ENCODE measurements around the gene FAM114A2. TPM values are rescaled to one million over a fixed set of nuclear protein-coding genes. Genes with fewer than 3 reads are reported as not detected.

FAM114A2 gene
- total RNA-seq, 5 donors from 2014 or later (not counting 1 experiment from before 2014, with no cell fraction given): 28.4 to 37.3 (median 34.5) TPM

DNA sequence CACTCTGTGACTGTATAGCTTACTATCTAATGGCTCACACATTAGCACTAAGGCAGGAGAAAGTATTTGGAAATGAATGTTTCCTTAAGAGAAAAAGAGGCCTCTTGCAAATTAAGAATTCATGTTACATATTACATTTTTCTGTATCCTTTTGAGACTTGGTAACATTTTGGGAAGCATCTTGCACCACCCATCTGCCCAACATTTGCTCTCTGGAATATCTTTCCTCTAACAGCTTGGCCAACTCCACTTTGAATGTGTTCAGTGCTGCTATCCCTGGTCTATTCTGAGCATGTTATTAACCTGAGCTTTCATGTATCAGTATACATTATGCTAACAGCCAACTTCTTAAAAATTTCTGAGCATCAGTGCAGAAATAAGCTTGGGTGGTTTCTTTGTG, 27.3 kb upstream of the FAM114A2 start:
- Histone ChIP-seq H3K4me3 (ENCODE audit: control insufficient read depth in 1 of 2, extremely low read depth in 1 of 2, low read length in 1 of 2) (no peak overlapping the region), H3K27ac (ENCODE audit: low read length) (no peak overlapping the region), H3K9me3 (no peaks in the 10 kb centered on the region), H3K36me3 (ENCODE audit: control insufficient read depth in 2 of 2, extremely low read depth in 1 of 2, insufficient read depth in 1 of 2, low read length in 1 of 2) (no peaks in the 10 kb centered on the region), H3K4me1 (ENCODE audit: control insufficient read depth in 1 of 2, extremely low read depth in 1 of 2, insufficient read depth in 2 of 2, low read length in 2 of 2) (no peaks in the 10 kb centered on the region), H3K27me3 (replicated peaks in 1 of 2; ENCODE audit: control insufficient read depth in 2 of 2, extremely low read depth in 1 of 2, insufficient read depth in 2 of 2, low read length in 1 of 2) (no peaks in the 10 kb centered on the region)
- ATAC-seq (replicated peaks in 1 of 4): no peak
- no peaks in the 10 kb centered on the region for H3K9me3 Mint-ChIP-seq
- no peaks in the 10 kb centered on the region for H3K4me1 Mint-ChIP-seq
- ChIA-PET POLR2A (interaction anchor here in 1 of 2 donors (0.6 kb wide), 1 partner anchor 472 kb away, joined by 3 read pairs; no protein-coding TSS in a partner anchor), CTCF (no interaction called here)
- DNase-seq: no peak
- no peak overlapping the region for H3K27ac Mint-ChIP-seq
- H3K4me3 Mint-ChIP-seq: no peak overlapping the region
- H3K27me3 Mint-ChIP-seq: peaks cover 0 to 12% of the 10 kb centered on the region in 2 donors
- no peaks in the 10 kb centered on the region for H3K36me3 Mint-ChIP-seq

DNA sequence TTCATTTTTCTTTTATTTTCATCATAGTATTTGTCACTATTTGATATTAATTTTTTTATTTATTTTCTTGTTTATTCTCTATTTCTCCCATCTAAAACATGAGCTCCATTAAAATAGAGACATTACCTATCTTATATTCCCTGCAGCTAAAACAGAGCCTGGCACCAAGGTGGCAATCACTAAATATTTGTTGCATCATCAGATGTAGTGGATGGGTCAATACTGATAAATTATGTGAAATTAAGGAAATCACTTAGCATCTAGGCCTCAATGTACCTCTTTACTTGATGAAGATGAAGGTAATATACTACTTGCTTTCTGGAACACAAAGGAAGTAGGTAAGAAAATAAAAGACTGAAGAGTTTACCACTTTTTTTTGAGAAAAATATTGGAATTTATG, 24.7 kb upstream of the FAM114A2 start:
- H3K9me3 ChIP-seq: no peaks in the 10 kb centered on the region
- Mint-ChIP-seq H3K36me3 (no peaks in the 10 kb centered on the region), H3K9me3 (no peaks in the 10 kb centered on the region), H3K27ac (no peak overlapping the region), H3K4me1 (peaks cover 10 to 15% (median 14%) of the 10 kb centered on the region in 3 donors), H3K27me3 (peaks cover 0 to under 1% of the 10 kb centered on the region in 2 donors), H3K4me3 (no peak overlapping the region)
- CTCF ChIA-PET: interaction anchor here in 1 of 2 donors (0.6 to 1.3 kb wide), 4 partner anchors 9 to 723 kb away, joined by 3 to 8 read pairs (median 6); no protein-coding TSS in a partner anchor
- H3K36me3 ChIP-seq (ENCODE audit: control insufficient read depth in 2 of 2, extremely low read depth in 1 of 2, insufficient read depth in 1 of 2, low read length in 1 of 2): no peaks in the 10 kb centered on the region
- H3K27ac ChIP-seq (ENCODE audit: low read length): no peak overlapping the region
- DNase-seq (no peak), ATAC-seq (replicated peaks in 1 of 4) (no peak)
- no peaks in the 10 kb centered on the region for H3K27me3 ChIP-seq (replicated peaks in 1 of 2; ENCODE audit: control insufficient read depth in 2 of 2, extremely low read depth in 1 of 2, insufficient read depth in 2 of 2, low read length in 1 of 2)
- H3K4me3 ChIP-seq (ENCODE audit: control insufficient read depth in 1 of 2, extremely low read depth in 1 of 2, low read length in 1 of 2): no peak overlapping the region
- POLR2A ChIA-PET: no interaction called here
- H3K4me1 ChIP-seq (ENCODE audit: control insufficient read depth in 1 of 2, extremely low read depth in 1 of 2, insufficient read depth in 2 of 2, low read length in 2 of 2): peaks cover 0 to 8% of the 10 kb centered on the region in 2 experiments

DNA sequence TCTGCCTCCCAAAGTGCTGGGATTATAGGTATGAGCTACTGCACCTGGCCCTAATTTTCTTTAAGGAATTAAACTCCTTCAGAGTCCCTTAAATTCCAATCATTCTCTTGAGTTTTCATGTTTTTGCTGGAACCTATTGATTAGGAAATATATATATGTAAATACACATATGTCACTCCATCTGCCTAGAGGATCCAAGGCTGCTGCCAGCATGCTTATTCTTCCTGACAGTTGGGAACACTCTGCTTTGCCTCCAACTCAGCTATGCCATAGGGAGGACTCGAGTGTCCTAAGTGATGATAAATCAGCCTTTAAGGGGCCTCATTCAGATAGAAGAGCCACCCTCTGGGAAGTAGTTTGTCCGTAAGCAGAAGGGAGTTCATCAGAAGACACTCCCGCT, 21.9 kb upstream of the FAM114A2 start:
- no peaks in the 10 kb centered on the region for H3K36me3 ChIP-seq (ENCODE audit: control insufficient read depth in 2 of 2, extremely low read depth in 1 of 2, insufficient read depth in 1 of 2, low read length in 1 of 2)
- H3K27ac Mint-ChIP-seq: no peak overlapping the region
- CTCF ChIA-PET: interaction anchor here (0.6 to 2.4 kb wide), 5 partner anchors 12 to 1999 kb away, joined by 4 to 15 read pairs (median 8); no protein-coding TSS in a partner anchor
- H3K4me1 Mint-ChIP-seq: peaks cover 20 to 23% (median 22%) of the 10 kb centered on the region in 3 donors
- WGBS (ENCODE audit: insufficient coverage): 100% methylated on average over 1 of the region's 3 CpGs
- no peaks in the 10 kb centered on the region for H3K27me3 Mint-ChIP-seq
- DNase-seq (no peak), ATAC-seq (replicated peaks in 1 of 4) (no peak)
- H3K4me3 ChIP-seq (ENCODE audit: control insufficient read depth in 1 of 2, extremely low read depth in 1 of 2, low read length in 1 of 2): no peak overlapping the region
- H3K4me1 ChIP-seq (ENCODE audit: control insufficient read depth in 1 of 2, extremely low read depth in 1 of 2, insufficient read depth in 2 of 2, low read length in 2 of 2): peaks cover 0 to 8% of the 10 kb centered on the region in 2 experiments
- no peaks in the 10 kb centered on the region for H3K9me3 Mint-ChIP-seq
- H3K4me3 Mint-ChIP-seq: no peak overlapping the region
- H3K36me3 Mint-ChIP-seq: peaks cover 10% of the 10 kb centered on the region
- POLR2A ChIA-PET: no interaction called here
- no peaks in the 10 kb centered on the region for H3K27me3 ChIP-seq (replicated peaks in 1 of 2; ENCODE audit: control insufficient read depth in 2 of 2, extremely low read depth in 1 of 2, insufficient read depth in 2 of 2, low read length in 1 of 2)
- no peak overlapping the region for H3K27ac ChIP-seq (ENCODE audit: low read length)
- no peaks in the 10 kb centered on the region for H3K9me3 ChIP-seq

GRCh38 chr5:154059583-154059982, 20.9 kb upstream of the FAM114A2 start:
- Histone ChIP-seq H3K4me1 (ENCODE audit: control insufficient read depth in 1 of 2, extremely low read depth in 1 of 2, insufficient read depth in 2 of 2, low read length in 2 of 2) (peaks cover 0 to 8% of the 10 kb centered on the region in 2 experiments), H3K36me3 (ENCODE audit: control insufficient read depth in 2 of 2, extremely low read depth in 1 of 2, insufficient read depth in 1 of 2, low read length in 1 of 2) (no peaks in the 10 kb centered on the region), H3K4me3 (ENCODE audit: control insufficient read depth in 1 of 2, extremely low read depth in 1 of 2, low read length in 1 of 2) (no peak overlapping the region), H3K27ac (ENCODE audit: low read length) (no peak overlapping the region), H3K27me3 (replicated peaks in 1 of 2; ENCODE audit: control insufficient read depth in 2 of 2, extremely low read depth in 1 of 2, insufficient read depth in 2 of 2, low read length in 1 of 2) (no peaks in the 10 kb centered on the region), H3K9me3 (no peaks in the 10 kb centered on the region)
- peak in 1 of 35 experiments; percentile 10 for DNase-seq
- H3K4me3 Mint-ChIP-seq: no peak overlapping the region
- ATAC-seq (replicated peaks in 1 of 4): no peak
- ChIA-PET POLR2A (interaction anchor here (0.6 to 1.1 kb wide), 3 partner anchors 11 to 1680 kb away, joined by 4 to 5 read pairs (median 4); no protein-coding TSS in a partner anchor), CTCF (interaction anchor here (0.6 to 1.4 kb wide), 2 partner anchors 13 to 148 kb away, joined by 3 to 5 read pairs; no protein-coding TSS in a partner anchor)
- WGBS (ENCODE audit: insufficient coverage): 90% methylated on average over 2 of the region's 4 CpGs
- H3K4me1 Mint-ChIP-seq: peaks cover 22 to 24% (median 23%) of the 10 kb centered on the region in 3 donors
- peaks cover 15% of the 10 kb centered on the region for H3K36me3 Mint-ChIP-seq
- peak overlapping the region in 1 of 2 donors; percentile 3 for H3K27ac Mint-ChIP-seq
- H3K9me3 Mint-ChIP-seq: no peaks in the 10 kb centered on the region
- no peaks in the 10 kb centered on the region for H3K27me3 Mint-ChIP-seq

DNA sequence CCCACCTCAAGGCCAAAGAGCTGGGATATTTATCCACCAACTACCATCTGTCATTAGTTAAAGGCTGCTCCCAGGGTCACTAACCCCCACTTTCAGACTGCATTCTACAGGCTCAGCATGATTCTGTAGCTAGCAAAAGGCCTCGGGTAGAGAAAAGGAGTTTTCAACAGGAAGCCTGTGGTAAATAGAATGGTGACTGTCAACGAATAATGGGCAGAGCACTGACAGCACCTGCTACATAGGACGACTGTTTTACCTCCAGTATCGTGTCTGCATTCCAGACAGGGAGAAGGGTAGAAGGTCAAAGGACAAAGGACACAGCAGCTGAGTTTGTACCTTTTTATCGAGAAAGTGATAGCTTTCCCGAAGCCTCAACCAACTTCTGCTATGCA, 20.3 kb upstream of the FAM114A2 start:
- no peak overlapping the region for H3K4me3 ChIP-seq (ENCODE audit: control insufficient read depth in 1 of 2, extremely low read depth in 1 of 2, low read length in 1 of 2)
- ATAC-seq (replicated peaks in 1 of 4) (peak in 1 of 4 experiments; percentile 53), DNase-seq (no peak)
- H3K9me3 ChIP-seq: no peaks in the 10 kb centered on the region
- peaks cover 0 to 4% of the 10 kb centered on the region in 2 donors for H3K36me3 ChIP-seq (ENCODE audit: control insufficient read depth in 2 of 2, extremely low read depth in 1 of 2, insufficient read depth in 1 of 2, low read length in 1 of 2)
- Mint-ChIP-seq H3K36me3 (peaks cover 19% of the 10 kb centered on the region), H3K27ac (peak overlapping the region; percentile 3 to 18), H3K27me3 (no peaks in the 10 kb centered on the region), H3K9me3 (no peaks in the 10 kb centered on the region), H3K4me1 (peaks cover 22 to 24% (median 23%) of the 10 kb centered on the region in 3 donors), H3K4me3 (no peak overlapping the region)
- POLR2A ChIA-PET: interaction anchor here in 1 of 2 donors (1.1 kb wide), 1 partner anchor 19 kb away, joined by 4 read pairs; no protein-coding TSS in a partner anchor
- H3K4me1 ChIP-seq (ENCODE audit: control insufficient read depth in 1 of 2, extremely low read depth in 1 of 2, insufficient read depth in 2 of 2, low read length in 2 of 2): peaks cover 0 to 8% of the 10 kb centered on the region in 2 experiments
- H3K27me3 ChIP-seq (replicated peaks in 1 of 2; ENCODE audit: control insufficient read depth in 2 of 2, extremely low read depth in 1 of 2, insufficient read depth in 2 of 2, low read length in 1 of 2): no peaks in the 10 kb centered on the region
- no peak overlapping the region for H3K27ac ChIP-seq (ENCODE audit: low read length)
- CTCF ChIA-PET: interaction anchor here in 1 of 2 donors (0.6 to 1.4 kb wide), 3 partner anchors 9 to 13 kb away, joined by 3 to 5 read pairs (median 3); no protein-coding TSS in a partner anchor
- WGBS (ENCODE audit: insufficient coverage): 52% methylated on average over 5 of the region's 6 CpGs

- Histone ChIP-seq H3K4me3 (ENCODE audit: control insufficient read depth in 1 of 2, extremely low read depth in 1 of 2, low read length in 1 of 2) (no peak overlapping the region), H3K9me3 (no peaks in the 10 kb centered on the region), H3K27ac (ENCODE audit: low read length) (no peak overlapping the region), H3K36me3 (ENCODE audit: control insufficient read depth in 2 of 2, extremely low read depth in 1 of 2, insufficient read depth in 1 of 2, low read length in 1 of 2) (peaks cover 0 to 9% of the 10 kb centered on the region in 2 donors), H3K4me1 (ENCODE audit: control insufficient read depth in 1 of 2, extremely low read depth in 1 of 2, insufficient read depth in 2 of 2, low read length in 2 of 2) (peaks cover 0 to 8% of the 10 kb centered on the region in 2 experiments), H3K27me3 (replicated peaks in 1 of 2; ENCODE audit: control insufficient read depth in 2 of 2, extremely low read depth in 1 of 2, insufficient read depth in 2 of 2, low read length in 1 of 2) (no peaks in the 10 kb centered on the region)
- Mint-ChIP-seq H3K36me3 (peaks cover 26% of the 10 kb centered on the region), H3K4me3 (no peak overlapping the region), H3K4me1 (peaks cover 22 to 24% (median 23%) of the 10 kb centered on the region in 3 donors), H3K27me3 (no peaks in the 10 kb centered on the region), H3K27ac (peak overlapping the region; percentile 3 to 18), H3K9me3 (no peaks in the 10 kb centered on the region)
- ChIA-PET POLR2A (no interaction called here), CTCF (interaction anchor here (0.6 to 1.4 kb wide), 4 partner anchors 8 to 14 kb away, joined by 3 to 5 read pairs (median 4); no protein-coding TSS in a partner anchor)
- ATAC-seq (replicated peaks in 1 of 4): peak in 2 of 4 experiments; percentile 30 to 50
- WGBS (ENCODE audit: insufficient coverage): 92% methylated on average over 2 of the region's 10 CpGs
- DNase-seq: no peak
These were observed 19.6 kb upstream of the FAM114A2 start for GRCh38 chr5:154058055-154059038.

Measured in T-cell (primary cell).